A172 (cell line): ENCODE data around the gene VRK1. TPM values are rescaled to one million over a fixed set of nuclear protein-coding genes. Genes with fewer than 3 reads are reported as not detected.

Experiments
- DNase-seq: peaks from one replicate; pipeline ENCODE4 v3.0.0-alpha.2; 2015; ENCODE audit warnings: low spot score
- total RNA-seq: library from RNA; depleted of rRNA; stranded (reverse); fragments of >200 nt; shearing (Covaris generic); gene quantifications from 2 replicates; pipeline ENCODE4 v1.2.3, GENCODE V29; 2014

VRK1 gene
- total RNA-seq, 1 experiment from 2014 or later = 77.2 TPM

- no peak for DNase-seq
These were observed 123.6 kb downstream of the VRK1 start for GRCh38 chr14:96920820-96921219.

DNA sequence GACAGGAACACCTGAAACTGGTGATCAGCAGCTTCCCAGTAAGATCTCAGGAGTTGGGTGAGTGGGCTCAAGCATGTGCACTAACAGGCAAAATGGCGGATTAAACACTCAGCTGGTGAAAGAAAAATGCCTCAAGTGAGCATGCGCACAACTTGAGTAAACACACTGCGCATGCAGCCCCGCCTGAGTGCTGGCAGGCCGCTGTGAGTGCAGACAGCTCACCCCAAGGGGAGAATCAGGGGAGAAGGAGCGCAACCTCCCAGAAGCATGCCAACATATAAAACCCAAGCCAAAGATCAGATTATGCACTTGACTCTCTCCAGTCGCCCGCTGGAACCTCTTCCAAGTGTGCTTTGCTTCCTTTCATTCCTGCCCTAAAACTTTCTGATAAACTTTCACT is 125.8 kb downstream of the VRK1 start:
- no peak for DNase-seq

- no peak for DNase-seq
These were observed 128.2 kb downstream of the VRK1 start for GRCh38 chr14:96925422-96925821.

GRCh38 chr14:96926001-96926400 is 128.8 kb downstream of the VRK1 start:
- no peak for DNase-seq

GRCh38 chr14:96928779-96929380 is 131.7 kb downstream of the VRK1 start:
- no peak for DNase-seq

DNA sequence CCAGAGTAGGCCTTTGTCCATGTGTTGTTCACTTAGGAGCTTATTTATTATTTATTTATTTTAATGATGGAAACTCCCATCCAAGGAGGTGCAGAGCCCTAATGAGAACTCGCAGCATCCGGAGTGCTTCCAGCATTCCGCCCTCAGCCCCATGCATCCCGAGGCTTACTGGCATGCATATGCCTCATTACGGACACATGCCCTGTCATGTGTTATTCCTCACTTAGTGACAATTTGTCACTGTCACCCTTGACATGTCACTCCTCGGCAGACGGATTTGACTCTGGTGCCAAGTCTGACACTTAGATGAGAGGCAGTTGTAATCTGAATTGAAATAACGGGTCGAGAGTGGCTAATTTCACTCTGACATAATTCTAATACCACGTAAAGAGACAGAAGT is 132.8 kb downstream of the VRK1 start:
- no peak for DNase-seq

DNA sequence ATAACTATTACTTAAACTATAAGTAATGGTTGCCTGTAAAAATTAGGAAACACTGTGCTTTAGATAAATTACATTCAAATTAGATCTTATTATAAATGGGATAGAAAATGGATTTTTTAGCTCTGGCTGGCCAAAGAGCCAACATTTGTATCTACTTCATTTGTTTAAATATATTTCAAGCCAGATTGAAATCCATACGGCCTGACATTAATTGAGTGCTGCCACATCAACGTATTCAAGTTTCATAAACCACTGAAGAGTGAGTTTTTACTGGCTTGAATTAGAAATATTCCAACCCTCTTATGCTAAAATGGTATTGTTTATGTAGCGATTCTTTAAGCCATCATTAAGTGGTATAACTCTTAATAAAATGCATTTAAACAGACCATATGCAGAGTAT is 133.3 kb downstream of the VRK1 start:
- DNase-seq = no peak
